SHP77 treated with DMSO at 0.1 percent for 48 hours (cell line): ENCODE results near the gene SYMPK.

Experiments
- DNase-seq: peaks from one replicate; lab custom pipeline; 2025; lab: John Stamatoyannopoulos, UW

Gene SYMPK

GRCh38 chr19:45781214-45782161 is 81.5 kb downstream of the SYMPK start:
- peak; percentile 71 for DNase-seq

GRCh38 chr19:45780448-45781213 is 82.3 kb downstream of the SYMPK start:
- DNase-seq: no peak

GRCh38 chr19:45780146-45780447 is 82.8 kb downstream of the SYMPK start:
- no peak for DNase-seq

GRCh38 chr19:45779231-45780145 is 83.5 kb downstream of the SYMPK start:
- no peak for DNase-seq

- DNase-seq: no peak
Measured at GRCh38 chr19:45778010-45778661, 84.8 kb downstream of the SYMPK start.

- no peak for DNase-seq
Measured at GRCh38 chr19:45777395-45777961, 85.5 kb downstream of the SYMPK start.

- DNase-seq: no peak
Measured at GRCh38 chr19:45774765-45775164, 88.2 kb downstream of the SYMPK start.

GRCh38 chr19:45773384-45773783 is 89.6 kb downstream of the SYMPK start:
- no peak for DNase-seq

- DNase-seq: no peak
Measured at GRCh38 chr19:45772912-45773311, 90.0 kb downstream of the SYMPK start.

GRCh38 chr19:45772130-45772840 is 90.7 kb downstream of the SYMPK start:
- no peak for DNase-seq

GRCh38 chr19:45771311-45771933 is 91.5 kb downstream of the SYMPK start:
- DNase-seq: no peak

GRCh38 chr19:45770192-45771101 is 92.5 kb downstream of the SYMPK start:
- DNase-seq: peak; percentile 95

GRCh38 chr19:45769821-45770191 is 93.1 kb downstream of the SYMPK start:
- no peak for DNase-seq

- peak; percentile 83 for DNase-seq
Measured at GRCh38 chr19:45768984-45769782, 93.8 kb downstream of the SYMPK start, which contains the start of gene SIX5. SIX5 (minus strand) TSS chr19:45769252; CDS start chr19:45768844, 408 bp downstream.

- DNase-seq: no peak
Measured at GRCh38 chr19:45768655-45768983, 94.3 kb downstream of the SYMPK start.

- no peak for DNase-seq
Measured at GRCh38 chr19:45767881-45768654, 94.9 kb downstream of the SYMPK start.

GRCh38 chr19:45767410-45767880 is 95.5 kb downstream of the SYMPK start:
- no peak for DNase-seq
